Heart left ventricle (tissue), 13 donors: ENCODE measurements around the gene SLC9A4.

ENCODE experiments used
- CTCF ChIP-seq, 12 donors: fragments of 200-600 bp; sonication (generic) in 4 of 12; IDR thresholded peaks; one replicate each; pipeline versions ENCODE4 v1.5.0 to v1.8.0; 2018 to 2022; ENCODE audit warnings: antibody characterized with exemption in 12 of 12, mild to moderate bottlenecking in 5 of 12
- POLR2A ChIP-seq, 2 donors: fragments of 450-650 bp; IDR thresholded peaks; one replicate each; pipeline ENCODE4 v1.6.1; 2017; ENCODE audit warnings: antibody characterized with exemption in 2 of 2, mild to moderate bottlenecking in 2 of 2, moderate library complexity in 2 of 2
- donor health status: ischemic (EF 13 %, LVEDD 7.1; RV severe dilation, severe dysfunction).
- donor health status: DM: no; HTN: yes; CAD: no.
- donor health status: DM: no; HTN: no; CAD: no.
- donor health status: ischemic (EF 25% LVEDD 6.9; RV normal size, moderate dysfunction).
- donor health status: ischemic (EF 25% LVEDD 5.7; RV mildly dilated, moderate dysfunction).
- donor health status: ischemic (EF 35%, LVEDD 5.7; RV mildly dilated, moderate dysfunction).
- donor health status: nonischemic (EF 11% LVEDD 7.7; RV severe dilation, severe dysfunction).
- donor health status: DM: yes; HTN: yes; CAD: no.
- donor health status: PGD.
- donor health status: ischemic (EF 29% LVEDD 5.4; RV normal size, mild dysfunction).
- donor health status: nonischemic (EF 23%, LVEDD 6.1; RV moderate dilation, normal function).

GRCh38 chr2:102485147-102485785, 12.2 kb downstream of the SLC9A4 start:
- TF ChIP-seq CTCF (IDR thresholded peaks at IDR 0.05) (no peak), POLR2A (IDR thresholded peaks at IDR 0.05) (no peak)
